Activated T-helper 2 cell treated with anti-CD3 and anti-CD28 coated beads, Interferon-gamma antibody, Interleukin-2, Interleukin-4, amounts not matched to agents 10 μg/mL and 5 μg/mL and 100 μg/mL, durations not matched to agents 14 hours and 24 hours and 36 hours (primary cell): ENCODE data around the gene RIF1. TPM values are rescaled to one million over a fixed set of nuclear protein-coding genes. Genes with fewer than 3 reads are reported as not detected.
"Not testable (repeated sequence)": the region's sequence is repeated elsewhere in the genome, so short reads cannot be mapped to it uniquely, and the experiment has no call there.

Experiments used
- DNase-seq: peaks from one replicate; pipeline ENCODE4 v3.0.0; 2021; ENCODE audit warnings: low spot score
- H3K27ac Mint-ChIP-seq: one replicate; pipeline ENCODE4 v1.8.0; 2021; ENCODE audit warnings: mixed read lengths
- H3K27me3 Mint-ChIP-seq: one replicate; pipeline ENCODE4 v1.8.0; 2021; ENCODE audit warnings: low read depth, mixed read lengths
- H3K36me3 Mint-ChIP-seq: one replicate; pipeline ENCODE4 v1.8.0; 2021; ENCODE audit warnings: low read depth, mixed read lengths
- H3K4me1 Mint-ChIP-seq: one replicate; pipeline ENCODE4 v1.8.0; 2021; ENCODE audit warnings: low read depth, mixed read lengths
- H3K4me3 Mint-ChIP-seq: one replicate; pipeline ENCODE4 v1.8.0; 2021; ENCODE audit warnings: low read depth, mild to moderate bottlenecking, moderate library complexity, mixed read lengths
- H3K9me3 Mint-ChIP-seq: one replicate; pipeline ENCODE4 v1.8.0; 2021; ENCODE audit warnings: mixed read lengths
- intact Hi-C: fragments of 100-400 bp; cut with micrococcal nuclease; formaldehyde crosslinking; loops from one replicate; pipeline ENCODE4 v1.15.1; 2023
- total RNA-seq: library from RNA; stranded (reverse); gene quantifications from 2 replicates; pipeline ENCODE4 v1.2.3, GENCODE V29; 2022

The RIF1 gene
- total RNA-seq, 1 donor from 2014 or later = 67.1 TPM

DNA sequence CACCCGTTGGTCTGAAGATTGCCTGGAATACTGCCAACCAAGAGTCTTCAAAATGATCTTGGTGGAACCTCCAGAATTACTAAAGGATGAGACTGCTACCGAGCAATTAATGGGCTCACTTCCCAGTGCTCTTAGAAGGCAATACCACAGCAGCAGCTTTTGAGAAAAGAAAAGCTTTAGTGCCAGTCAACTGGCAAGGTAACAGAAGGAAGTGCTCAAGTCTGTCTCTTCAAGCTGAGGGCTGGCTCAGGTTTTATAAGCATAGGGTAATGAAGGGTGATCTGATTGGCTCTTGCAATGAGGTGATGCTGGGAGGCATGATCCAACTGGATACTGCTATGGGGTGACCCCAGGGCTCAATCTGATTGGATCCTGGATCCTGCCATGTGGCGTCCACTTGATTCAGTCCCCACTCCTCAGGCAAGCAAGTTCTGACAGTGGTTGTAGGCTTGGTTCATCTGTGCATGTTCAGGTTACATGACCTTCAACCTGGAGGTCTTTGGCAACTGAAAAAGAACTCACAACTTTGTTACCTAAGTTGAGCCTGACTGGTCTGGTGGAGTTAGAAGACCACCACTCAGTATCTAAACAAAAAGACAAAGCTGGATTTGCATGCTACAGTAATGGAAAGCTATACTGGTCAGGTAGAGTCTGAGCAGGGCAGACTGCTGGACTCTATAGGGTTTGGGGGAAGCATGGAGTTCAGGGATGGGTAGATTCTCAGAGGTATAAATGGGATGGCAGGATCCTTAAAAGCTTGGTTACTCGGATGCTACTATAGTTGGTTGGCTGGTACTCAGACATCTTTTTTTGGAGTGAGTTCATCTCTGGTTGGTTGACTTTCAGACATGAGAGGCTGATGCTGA is 14.0 kb upstream of the RIF1 start:
- H3K27ac Mint-ChIP-seq = no peak overlapping the region
- H3K36me3 Mint-ChIP-seq = no peaks in the 10 kb centered on the region
- H3K9me3 Mint-ChIP-seq = no peaks in the 10 kb centered on the region
- H3K4me1 Mint-ChIP-seq = no peaks in the 10 kb centered on the region
- peaks cover 2% of the 10 kb centered on the region for H3K27me3 Mint-ChIP-seq
- DNase-seq = no peak
- intact Hi-C loops = no loop called here
- H3K4me3 Mint-ChIP-seq = no peak overlapping the region

DNA sequence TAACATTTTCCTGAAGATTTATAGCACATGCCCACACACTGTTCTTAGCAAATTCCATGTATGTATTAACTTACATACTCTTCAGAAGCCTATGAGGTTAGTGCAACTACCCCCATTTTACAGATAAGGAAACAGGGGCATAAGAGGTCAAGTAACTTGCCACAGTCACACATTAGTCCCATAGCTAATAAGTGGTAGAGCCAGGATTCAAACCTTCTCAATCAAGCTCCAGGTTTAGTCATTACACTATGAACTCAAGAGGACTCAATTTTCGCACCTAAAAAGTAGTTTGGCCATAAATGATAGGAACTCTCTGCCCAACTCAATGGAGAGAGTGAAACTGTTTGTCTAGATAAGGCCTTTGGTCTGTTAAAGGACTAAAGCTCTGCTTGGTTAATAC is 9.7 kb upstream of the RIF1 start:
- H3K36me3 Mint-ChIP-seq = no peaks in the 10 kb centered on the region
- no peaks in the 10 kb centered on the region for H3K27me3 Mint-ChIP-seq
- intact Hi-C loops = no loop called here
- H3K4me3 Mint-ChIP-seq = no peak overlapping the region
- no peak overlapping the region for H3K27ac Mint-ChIP-seq
- H3K4me1 Mint-ChIP-seq = no peaks in the 10 kb centered on the region
- no peaks in the 10 kb centered on the region for H3K9me3 Mint-ChIP-seq
- no peak for DNase-seq

DNA sequence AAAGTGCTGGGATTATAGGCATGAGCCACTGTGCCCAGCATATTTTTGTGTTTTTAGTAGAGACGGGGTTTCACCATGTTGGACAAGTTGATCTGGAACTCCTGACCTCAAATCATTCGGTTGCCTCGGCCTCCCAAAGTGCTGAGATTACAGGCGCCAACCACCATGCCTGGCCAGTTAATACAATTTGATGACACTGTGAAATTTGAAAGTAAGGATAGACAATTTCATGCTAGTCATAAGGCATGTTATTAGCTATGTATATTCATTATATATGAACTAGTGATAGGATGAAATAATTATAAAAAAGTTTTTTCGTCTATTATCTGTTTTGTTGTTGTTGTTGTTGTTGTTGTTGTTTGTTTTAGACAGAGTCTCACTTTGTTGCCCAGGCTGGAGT is 8.6 kb upstream of the RIF1 start:
- intact Hi-C loops = no loop called here
- Mint-ChIP-seq H3K4me1 (no peaks in the 10 kb centered on the region), H3K27ac (no peak overlapping the region), H3K27me3 (peaks cover under 1% of the 10 kb centered on the region), H3K4me3 (no peak overlapping the region), H3K9me3 (no peaks in the 10 kb centered on the region), H3K36me3 (no peaks in the 10 kb centered on the region)
- DNase-seq = no peak

DNA sequence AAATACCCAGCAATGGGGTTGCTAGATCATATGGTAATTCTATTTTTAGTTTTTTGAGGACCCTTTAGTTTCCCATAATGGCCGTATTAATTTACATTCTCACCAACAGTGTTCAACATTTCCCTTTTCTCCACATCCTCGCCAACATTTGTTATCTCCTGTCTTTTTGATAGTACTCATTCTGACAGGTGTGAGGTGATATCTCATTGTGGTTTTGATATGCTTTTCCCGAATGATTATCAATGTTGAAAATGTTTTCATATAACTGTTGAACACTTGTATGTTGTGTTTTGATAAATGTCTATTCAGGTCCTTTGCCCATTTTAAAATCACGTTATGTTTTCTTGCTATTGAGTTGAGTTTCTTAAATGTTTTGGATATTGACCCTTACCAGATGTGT is 5.8 kb upstream of the RIF1 start:
- Mint-ChIP-seq H3K9me3 (no peaks in the 10 kb centered on the region), H3K36me3 (no peaks in the 10 kb centered on the region), H3K4me1 (no peaks in the 10 kb centered on the region), H3K27me3 (peaks cover 2% of the 10 kb centered on the region), H3K27ac (no peak overlapping the region), H3K4me3 (no peak overlapping the region)
- no peak for DNase-seq
- intact Hi-C loops = no loop called here

DNA sequence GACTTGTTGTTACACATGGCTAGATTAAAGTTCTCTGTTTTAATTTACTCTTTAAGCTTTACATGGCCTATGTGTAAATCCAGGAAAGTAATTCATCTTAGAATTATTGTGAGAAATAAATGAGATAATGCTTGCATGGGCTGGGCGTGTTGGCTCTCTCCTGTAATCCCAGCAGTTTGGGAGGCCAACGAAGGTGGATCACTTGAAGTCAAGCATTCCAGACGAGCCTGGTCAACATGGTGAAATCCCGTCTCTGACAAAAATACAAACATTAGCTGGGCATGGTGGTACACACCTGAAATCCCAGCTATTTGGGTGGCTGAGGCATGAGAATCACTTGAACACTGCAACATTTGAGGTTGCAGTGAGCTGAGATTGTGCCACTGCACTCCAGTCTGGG is 4.3 kb upstream of the RIF1 start:
- Mint-ChIP-seq H3K4me3 (no peak overlapping the region), H3K27me3 (peaks cover 2% of the 10 kb centered on the region), H3K9me3 (no peaks in the 10 kb centered on the region), H3K4me1 (peaks cover 4% of the 10 kb centered on the region), H3K27ac (no peak overlapping the region), H3K36me3 (peaks cover 7% of the 10 kb centered on the region)
- DNase-seq = no peak
- intact Hi-C loops = no loop called here

DNA sequence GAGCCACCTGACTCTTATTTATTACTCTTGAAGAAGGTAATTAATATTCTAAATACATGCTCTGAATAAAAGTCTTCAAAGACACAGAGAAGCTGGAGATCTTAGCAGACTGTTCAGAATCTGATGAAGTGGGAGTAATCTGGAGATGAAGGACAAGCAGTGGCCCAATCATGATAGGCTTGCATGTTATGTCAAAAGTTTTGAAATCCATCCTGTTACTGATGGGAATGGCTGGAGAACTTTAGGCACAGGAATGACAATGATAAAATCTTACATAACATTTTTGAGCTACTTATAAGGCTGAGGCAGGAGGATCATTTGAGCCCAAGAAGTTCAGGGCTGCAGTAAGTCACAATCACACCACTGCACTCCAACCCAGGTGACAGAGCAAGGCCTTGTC is 2.4 kb upstream of the RIF1 start:
- Mint-ChIP-seq H3K27me3 (peaks cover 2% of the 10 kb centered on the region), H3K9me3 (no peaks in the 10 kb centered on the region), H3K27ac (no peak overlapping the region), H3K4me3 (no peak overlapping the region), H3K36me3 (peaks cover 17% of the 10 kb centered on the region), H3K4me1 (peaks cover 13% of the 10 kb centered on the region)
- no peak for DNase-seq
- intact Hi-C loops = no loop called here

DNA sequence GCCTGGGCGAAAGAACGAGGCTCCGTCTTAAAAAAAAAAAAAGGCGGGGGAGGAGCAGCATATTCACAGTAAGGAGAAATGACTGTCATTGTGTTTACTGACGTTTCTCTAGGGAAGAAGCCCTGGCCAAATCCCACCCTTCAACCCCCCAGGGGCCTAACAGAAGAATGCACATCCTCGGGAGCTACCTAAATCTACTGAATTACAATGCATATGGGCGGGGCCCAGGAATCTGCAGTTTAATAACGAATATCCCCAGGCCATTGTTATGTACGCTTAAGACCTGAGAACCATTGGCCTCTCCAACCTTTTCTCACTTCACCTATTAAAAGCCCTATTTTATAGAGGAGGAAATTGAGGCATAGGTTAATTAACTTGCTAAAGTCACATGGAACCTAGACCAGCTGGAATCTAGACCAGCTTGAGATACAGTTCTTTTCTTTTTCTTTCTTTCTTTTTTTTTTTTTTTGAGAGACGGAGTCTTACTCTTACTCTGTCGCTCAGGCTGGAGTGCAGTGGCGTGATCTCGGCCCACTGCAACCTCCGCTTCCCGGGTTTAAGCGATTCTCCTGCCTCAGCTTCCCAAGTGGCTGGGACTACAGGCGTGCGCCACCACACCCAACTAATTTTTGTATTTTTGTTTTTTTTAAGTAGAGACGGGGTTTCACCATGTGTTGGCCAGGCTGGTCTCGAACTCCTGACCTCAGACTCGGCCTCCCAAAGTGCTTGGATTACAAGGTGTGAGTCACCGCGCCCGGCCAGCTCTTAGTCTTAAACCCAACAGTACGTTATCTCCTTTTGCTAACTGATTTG is 708 bp upstream of the RIF1 start:
- Mint-ChIP-seq H3K36me3 (peaks cover 31% of the 10 kb centered on the region), H3K27ac (peak overlapping the region; percentile 92), H3K4me1 (peaks cover 15% of the 10 kb centered on the region), H3K9me3 (no peaks in the 10 kb centered on the region), H3K4me3 (peak overlapping the region; percentile 93), H3K27me3 (peaks cover 2% of the 10 kb centered on the region)
- intact Hi-C loops = loop anchor here (2.0 kb wide), 2 partner anchors 120 to 148 kb away; partner anchors contain the start of genes NMI and RBM43
- no peak for DNase-seq

DNA sequence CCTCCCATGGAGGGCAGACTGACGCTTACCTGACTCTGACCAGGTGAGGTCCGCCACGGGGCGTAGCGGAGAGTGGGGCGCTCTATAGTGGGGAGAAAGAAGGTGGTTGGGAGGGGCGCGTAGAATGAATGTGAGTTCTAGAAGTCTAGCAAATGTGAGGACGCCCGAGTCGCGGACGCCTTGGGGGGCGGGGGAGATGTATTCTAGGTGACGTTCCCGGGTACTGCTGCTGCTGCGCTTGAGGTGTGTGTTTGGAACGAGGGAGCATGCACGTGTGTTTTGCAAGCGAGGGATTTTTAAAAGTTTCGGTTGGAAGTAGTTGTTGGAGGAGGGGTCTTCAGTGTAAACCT is 758 bp downstream of the RIF1 start:
- DNase-seq = peak; percentile 23
- intact Hi-C loops = loop anchor here (5.0 kb wide), 1 partner anchor 1823 kb away; the partner anchor contains the start of gene MMADHC
- H3K9me3 Mint-ChIP-seq = no peaks in the 10 kb centered on the region
- H3K4me3 Mint-ChIP-seq = peak overlapping the region; percentile 93
- H3K27me3 Mint-ChIP-seq = peaks cover 2% of the 10 kb centered on the region
- peaks cover 43% of the 10 kb centered on the region for H3K36me3 Mint-ChIP-seq
- peaks cover 17% of the 10 kb centered on the region for H3K4me1 Mint-ChIP-seq
- H3K27ac Mint-ChIP-seq = peak overlapping the region; percentile 92

DNA sequence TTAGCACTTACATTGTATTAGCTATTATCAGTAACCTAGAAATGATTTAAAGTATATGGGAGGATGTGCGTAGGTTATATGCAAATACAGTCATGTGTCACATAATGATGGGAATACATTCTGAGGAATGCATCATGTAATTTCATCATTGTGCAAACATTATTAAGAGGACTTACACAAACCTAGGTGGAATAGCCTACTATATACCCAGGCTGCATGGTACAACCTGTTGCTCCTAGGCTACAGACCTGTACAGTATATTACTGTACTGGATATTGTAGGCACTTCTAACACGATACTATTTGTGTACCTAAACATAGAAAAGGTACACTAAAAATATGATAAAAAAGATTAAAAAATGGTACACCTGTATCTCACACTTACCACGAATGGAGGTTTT is 7.9 kb downstream of the RIF1 start:
- DNase-seq = no peak
- peaks cover 75% of the 10 kb centered on the region for H3K36me3 Mint-ChIP-seq
- peaks cover 17% of the 10 kb centered on the region for H3K4me1 Mint-ChIP-seq
- intact Hi-C loops = no loop called here
- H3K27me3 Mint-ChIP-seq = no peaks in the 10 kb centered on the region
- no peak overlapping the region for H3K27ac Mint-ChIP-seq
- no peaks in the 10 kb centered on the region for H3K9me3 Mint-ChIP-seq
- H3K4me3 Mint-ChIP-seq = no peak overlapping the region

DNA sequence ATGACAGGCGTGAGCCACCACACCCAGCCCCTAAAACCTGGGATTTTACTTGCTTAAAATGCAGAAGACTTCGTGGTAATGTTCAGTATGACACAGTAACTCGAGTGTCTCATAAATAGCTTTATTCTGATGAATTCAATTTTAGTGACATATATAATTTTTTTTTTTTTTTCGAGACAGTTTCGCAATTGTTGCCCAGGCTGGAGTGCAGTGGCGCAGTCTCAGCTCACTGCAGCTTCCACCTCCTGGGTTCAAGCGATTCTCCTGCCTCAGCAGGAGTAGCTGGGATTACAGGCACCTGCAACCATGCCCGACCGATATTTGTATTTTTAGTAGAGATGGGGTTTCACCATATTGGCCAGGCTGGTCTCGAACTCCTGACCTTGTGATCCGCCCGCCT is 12.0 kb downstream of the RIF1 start:
- DNase-seq, H3K9me3 Mint-ChIP-seq, H3K4me3 Mint-ChIP-seq, H3K27me3 Mint-ChIP-seq, H3K27ac Mint-ChIP-seq: not testable (repeated sequence)
- Mint-ChIP-seq H3K36me3 (peaks cover 80% of the 10 kb centered on the region), H3K4me1 (peaks cover 37% of the 10 kb centered on the region)
- intact Hi-C loops = loop anchor here (5.0 kb wide), 1 partner anchor 134 kb away; the partner anchor contains the start of gene NMI

DNA sequence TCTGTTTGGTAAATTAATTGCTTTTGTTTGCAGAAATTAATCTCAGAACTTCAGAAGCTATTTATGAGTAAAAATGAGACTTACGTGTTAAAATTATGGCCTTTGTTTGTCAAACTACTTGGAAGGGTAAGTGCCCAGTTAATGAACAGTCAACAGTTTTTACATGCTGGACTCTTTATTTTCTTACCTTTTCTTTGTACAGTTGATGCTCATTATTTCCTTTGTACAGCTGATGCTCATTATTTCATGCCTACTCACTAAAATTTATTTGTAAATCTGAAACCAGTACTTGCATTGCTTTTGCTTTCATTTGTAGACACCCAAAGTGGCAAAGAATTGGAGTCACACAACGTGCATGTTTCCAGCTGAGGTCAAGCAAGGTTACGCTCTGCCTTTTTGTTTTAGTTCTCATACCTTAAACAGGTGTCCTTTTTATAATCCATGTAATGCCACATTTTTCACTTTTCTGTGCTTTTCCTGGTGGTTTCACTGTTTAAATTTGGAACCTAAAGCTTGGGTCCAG is 13.3 kb downstream of the RIF1 start:
- Mint-ChIP-seq H3K4me3 (peak overlapping the region; percentile 28), H3K36me3 (peaks cover 74% of the 10 kb centered on the region)

DNA sequence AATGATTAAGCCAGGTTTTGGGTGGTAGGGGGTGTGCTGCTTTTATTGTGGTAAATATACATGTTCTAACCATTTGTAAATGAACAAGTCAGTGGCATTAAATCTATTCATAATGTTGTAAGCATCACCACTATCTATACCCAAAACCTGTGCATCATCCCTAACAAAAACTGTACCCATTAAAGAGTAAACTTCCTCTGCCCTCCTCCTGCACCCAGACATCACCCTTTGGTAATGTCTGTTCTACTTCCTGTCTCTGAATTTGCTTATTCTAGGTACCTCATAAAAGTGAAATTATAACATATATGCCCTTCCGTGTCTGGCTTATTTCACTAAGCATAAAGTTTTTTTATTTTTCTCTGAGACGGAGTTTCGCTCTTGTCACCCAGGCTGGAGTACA is 14.1 kb downstream of the RIF1 start:
- Mint-ChIP-seq H3K36me3 (peaks cover 80% of the 10 kb centered on the region), H3K27ac (peak overlapping the region; percentile 63), H3K9me3 (no peaks in the 10 kb centered on the region), H3K4me1 (peaks cover 32% of the 10 kb centered on the region), H3K27me3 (no peaks in the 10 kb centered on the region), H3K4me3 (peak overlapping the region; percentile 0)
- intact Hi-C loops = loop anchor here (5.0 kb wide), 1 partner anchor 136 kb away; the partner anchor contains the start of gene NMI
- DNase-seq = no peak

More for the DNA sequence above, 13.3 kb downstream of the RIF1 start:
- intact Hi-C loops = loop anchor here (5.0 kb wide), 1 partner anchor 136 kb away; the partner anchor contains the start of gene NMI
- H3K27ac Mint-ChIP-seq = peak overlapping the region; percentile 67
- H3K9me3 Mint-ChIP-seq = no peaks in the 10 kb centered on the region
- H3K4me1 Mint-ChIP-seq = peaks cover 32% of the 10 kb centered on the region
- H3K27me3 Mint-ChIP-seq = no peaks in the 10 kb centered on the region
- DNase-seq = no peak
